Subcutaneous adipose tissue (tissue), 4 donors: ENCODE data around the gene FIZ1. TPM values are rescaled to one million over a fixed set of nuclear protein-coding genes. Genes with fewer than 3 reads are reported as not detected.

Source experiments
- CTCF ChIP-seq: fragments of 450-650 bp; IDR thresholded peaks from one replicate; pipeline ENCODE4 v1.5.1; 2016; ENCODE audit warnings: low read depth, mild to moderate bottlenecking, control low read depth, antibody characterized with exemption, moderate library complexity
- total RNA-seq, 4 donors: library from RNA; depleted of rRNA; stranded (reverse); fragments of >200 nt; gene quantifications; one replicate each; pipeline ENCODE4 v1.1.0, GENCODE V29; 2016

The FIZ1 gene
- total RNA-seq, 4 donors from 2014 or later, result 1.8 to 12.1 (median 2.7) TPM

- TF ChIP-seq CTCF, result no peak
Measured at GRCh38 chr19:55550321-55550650, 49.0 kb downstream of the FIZ1 start.

- TF ChIP-seq CTCF, result no peak
Measured at GRCh38 chr19:55549500-55550320, 49.6 kb downstream of the FIZ1 start.

GRCh38 chr19:55546822-55547614 lies 52.3 kb downstream of the FIZ1 start:
- no peak for TF ChIP-seq CTCF

- no peak for TF ChIP-seq CTCF
Measured at GRCh38 chr19:55546011-55546410, 53.3 kb downstream of the FIZ1 start.

- TF ChIP-seq CTCF, result no peak
Measured at GRCh38 chr19:55545443-55545842, 53.9 kb downstream of the FIZ1 start, which contains the start of gene SBK3. Gene SBK3, minus strand, starts transcription at chr19:55545543. Its CDS starts 0 bp downstream, at chr19:55545543.

GRCh38 chr19:55544776-55545439 lies 54.4 kb downstream of the FIZ1 start:
- no peak for TF ChIP-seq CTCF

- no peak for TF ChIP-seq CTCF
Measured at GRCh38 chr19:55544014-55544413, 55.3 kb downstream of the FIZ1 start.
